AG10803 (cell line): ENCODE results near the gene IQCK.

Experiments used
- DNase-seq: peaks from one replicate; pipeline ENCODE4 v3.0.0; 2010; ENCODE audit warnings: low read depth
- H3K4me3 ChIP-seq: 2 replicates; pipeline ENCODE4 v1.5.1; 2011; ENCODE audit warnings: mild to moderate bottlenecking, low read length, control low read depth
- CTCF ChIP-seq: conservative IDR thresholded peaks from 2 replicates; pipeline ENCODE4 v1.5.1; 2011; ENCODE audit warnings: mild to moderate bottlenecking, low read length, control low read depth, inconsistent platforms

The IQCK gene

DNA sequence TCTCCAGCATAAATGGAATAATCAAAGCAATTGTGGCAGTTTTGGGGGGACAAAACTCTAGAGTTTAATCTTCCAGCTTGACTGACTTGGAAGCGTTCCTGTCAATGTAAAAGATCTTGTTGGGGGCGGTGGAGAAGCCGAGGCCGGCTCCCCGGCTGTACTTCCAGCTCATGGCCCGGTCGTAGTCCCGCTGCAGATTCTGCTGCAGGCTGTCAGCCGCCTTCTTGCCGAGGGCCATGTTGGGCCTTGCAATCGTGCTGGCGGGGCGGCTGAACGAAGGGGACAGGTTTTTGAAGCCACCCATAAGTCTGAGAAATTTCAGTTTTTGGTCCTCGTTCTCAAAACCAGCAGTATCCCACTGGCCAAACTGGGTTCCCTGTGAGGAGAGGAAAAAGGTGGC lies 11.2 kb upstream of the IQCK start:
- H3K4me3 ChIP-seq = no peak overlapping the region
- no peak for TF ChIP-seq CTCF
- no peak for DNase-seq

DNA sequence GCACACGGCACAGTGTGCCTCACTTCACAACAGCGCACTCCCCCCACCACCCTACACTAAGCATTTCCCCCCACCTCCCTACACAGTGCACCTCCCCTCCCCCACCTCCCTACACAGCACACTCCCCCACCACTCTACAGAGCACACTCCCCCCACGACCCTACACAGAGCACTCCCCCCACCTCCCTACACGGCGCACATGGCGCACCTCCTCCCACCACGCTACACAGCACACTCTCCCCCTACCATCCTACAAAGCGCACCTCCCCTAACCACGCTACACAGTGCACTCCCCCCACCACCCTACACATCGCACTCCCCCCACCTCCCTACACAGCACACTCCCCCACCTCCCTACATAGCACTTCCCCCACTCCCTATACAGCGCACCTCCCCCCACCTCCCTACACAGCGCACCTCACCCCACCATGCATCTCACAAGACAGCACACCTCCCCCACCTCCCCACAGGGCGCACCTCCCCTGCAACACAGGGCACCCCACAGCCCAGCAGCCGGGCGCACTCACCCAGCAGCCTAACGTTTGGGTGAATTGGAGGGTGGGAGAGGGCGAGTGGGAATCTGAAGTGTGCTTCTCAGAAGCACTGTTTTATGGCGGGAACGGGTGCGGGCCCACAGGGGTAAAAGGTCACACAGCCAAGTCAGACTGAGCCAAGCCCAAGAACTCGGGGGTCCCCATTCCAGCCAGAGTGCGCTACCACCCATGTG lies 10.3 kb upstream of the IQCK start:
- DNase-seq = no peak
- no peak for TF ChIP-seq CTCF
- H3K4me3 ChIP-seq = no peak overlapping the region

GRCh38 chr16:19708296-19709205 lies 9.5 kb upstream of the IQCK start:
- no peak for DNase-seq
- TF ChIP-seq CTCF = no peak
- no peak overlapping the region for H3K4me3 ChIP-seq

DNA sequence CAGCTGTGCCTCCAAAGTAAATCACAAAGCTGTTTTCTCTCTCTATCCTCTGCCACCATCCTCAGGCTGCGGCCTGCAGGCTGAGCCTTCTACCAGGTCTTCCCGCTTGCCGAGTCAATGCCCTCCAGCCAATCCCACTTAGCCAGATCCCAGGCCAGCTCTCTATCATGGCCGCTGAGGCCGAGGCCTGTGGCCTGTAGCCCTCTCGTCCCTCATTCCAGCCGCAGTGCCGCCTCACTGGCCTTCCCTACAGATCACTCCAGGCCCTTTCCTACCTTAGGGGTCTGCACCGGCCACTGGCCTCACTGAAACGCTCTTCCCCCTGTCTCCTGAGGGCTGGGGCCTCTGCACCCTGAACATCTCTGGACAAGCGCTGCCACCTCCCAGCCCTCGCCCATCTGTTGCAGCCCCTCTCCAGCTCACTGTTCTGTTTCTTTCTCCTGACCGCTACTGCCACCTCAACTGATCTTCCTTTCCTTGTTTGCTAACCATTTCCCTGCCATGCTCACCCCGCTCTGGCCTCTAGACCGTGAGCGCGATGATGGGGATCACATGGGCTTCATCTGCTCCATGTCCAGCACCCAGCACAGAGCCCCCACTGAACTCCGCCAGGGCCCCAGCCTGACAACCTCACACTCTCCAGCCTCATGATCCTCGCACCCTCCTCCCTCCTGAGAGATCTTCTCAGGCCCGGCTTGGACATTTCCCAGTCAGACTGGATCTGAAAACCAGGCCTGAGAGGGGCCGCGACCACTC lies 8.5 kb upstream of the IQCK start:
- DNase-seq = no peak
- no peak for TF ChIP-seq CTCF
- H3K4me3 ChIP-seq = no peak overlapping the region

GRCh38 chr16:19710191-19710908 lies 7.7 kb upstream of the IQCK start:
- no peak overlapping the region for H3K4me3 ChIP-seq
- no peak for DNase-seq
- no peak for TF ChIP-seq CTCF

DNA sequence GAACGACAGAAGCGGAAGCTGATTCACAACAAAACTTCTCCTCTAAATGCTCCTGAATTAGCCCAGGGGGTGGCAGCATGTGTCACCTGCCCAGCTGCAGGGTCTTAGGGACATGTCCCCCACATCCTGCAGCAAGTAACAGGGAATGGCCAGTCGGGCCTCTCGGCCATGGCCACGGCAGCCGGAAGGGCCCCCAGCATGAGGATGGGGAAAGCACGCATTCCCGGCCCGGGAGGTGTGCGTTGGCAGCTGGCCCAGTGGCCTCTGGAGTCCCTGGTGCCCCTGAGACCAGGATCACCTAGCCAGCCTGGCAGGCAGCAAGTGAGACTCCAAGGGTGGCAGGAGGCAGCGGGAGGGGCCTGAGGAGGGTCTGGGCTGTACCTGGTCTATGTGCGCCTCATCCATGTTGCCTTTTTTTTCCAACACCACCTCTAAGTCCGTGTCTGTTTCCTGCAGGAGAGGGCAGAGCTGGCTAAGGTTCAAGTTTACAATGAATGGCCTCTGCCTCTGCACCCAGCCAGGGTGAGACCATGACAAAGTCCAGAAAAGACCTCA lies 7.0 kb upstream of the IQCK start:
- TF ChIP-seq CTCF = no peak
- H3K4me3 ChIP-seq = no peak overlapping the region
- DNase-seq = no peak
